Measurements from ENCODE around the gene LAMA2. TPM values are rescaled to one million over a fixed set of nuclear protein-coding genes. Genes with fewer than 3 reads are reported as not detected.

LAMA2 gene
- polyA plus RNA-seq, 3 donors: not detected

GRCh38 chr6:129340983-129341382 lies 458.0 kb downstream of the LAMA2 start:
- no peak for TF ChIP-seq CTCF (IDR thresholded peaks at IDR 0.05)
- H3K27me3 Mint-ChIP-seq (ENCODE audit: low read depth in 3 of 3): peaks cover 0 to 2% (median 0%) of the 10 kb centered on the region in 3 donors
- WGBS (ENCODE audit: insufficient coverage): no CpG with 5 or more reads among the region's 4 CpGs
- no peaks in the 10 kb centered on the region for H4K20me1 ChIP-seq (ENCODE audit: insufficient read depth, low read length)
- no peaks in the 10 kb centered on the region for H3K36me3 ChIP-seq (replicated peaks in 1 of 2; ENCODE audit: control insufficient read depth in 1 of 2, insufficient read depth in 2 of 2, low read length in 2 of 2)
- peaks cover 0 to 5% (median 0%) of the 10 kb centered on the region in 7 donors for H3K9me3 Mint-ChIP-seq
- no peak overlapping the region for H3K4me2 ChIP-seq (replicated peaks; ENCODE audit: extremely low read depth, low read length, poor library complexity, severe bottlenecking)
- no peaks in the 10 kb centered on the region for H3K36me3 Mint-ChIP-seq
- H2AFZ ChIP-seq (ENCODE audit: insufficient read depth, low read depth, low read length, poor library complexity, severe bottlenecking): no peak overlapping the region
- H3K4me3 Mint-ChIP-seq: no peak overlapping the region
- no peaks in the 10 kb centered on the region for H3K79me2 ChIP-seq (ENCODE audit: insufficient read depth, low read length)
- no peaks in the 10 kb centered on the region for H3K4me1 ChIP-seq (ENCODE audit: control insufficient read depth in 1 of 2, insufficient read depth in 2 of 2, low read length in 2 of 2)
- H3K9ac ChIP-seq (ENCODE audit: insufficient read depth, low read length, poor library complexity, severe bottlenecking): no peak overlapping the region
- no peak overlapping the region for H3K27ac Mint-ChIP-seq
- intact Hi-C loops (cut with micrococcal nuclease): no loop called here
- H3K9me3 ChIP-seq (replicated peaks in 1 of 2; ENCODE audit: control insufficient read depth in 1 of 2, insufficient read depth in 1 of 2, low read length in 2 of 2): no peaks in the 10 kb centered on the region
- H3K27me3 ChIP-seq (ENCODE audit: control insufficient read depth in 2 of 2, insufficient read depth in 2 of 2, low read length in 2 of 2): no peaks in the 10 kb centered on the region
- no peak overlapping the region for H3K4me3 ChIP-seq (replicated peaks in 1 of 3; ENCODE audit: low read depth in 2 of 3, low read length in 3 of 3)
- H3K27ac ChIP-seq (ENCODE audit: low read depth in 1 of 2, low read length in 2 of 2): no peak overlapping the region
- H3K4me1 Mint-ChIP-seq: no peaks in the 10 kb centered on the region
- no peak for DNase-seq

- no peaks in the 10 kb centered on the region for H3K4me1 Mint-ChIP-seq
- no peak overlapping the region for H3K27ac ChIP-seq (ENCODE audit: low read depth in 1 of 2, low read length in 2 of 2)
- H3K27ac Mint-ChIP-seq: no peak overlapping the region
- H3K4me2 ChIP-seq (replicated peaks; ENCODE audit: extremely low read depth, low read length, poor library complexity, severe bottlenecking): no peak overlapping the region
- H3K9me3 ChIP-seq (replicated peaks in 1 of 2; ENCODE audit: control insufficient read depth in 1 of 2, insufficient read depth in 1 of 2, low read length in 2 of 2): no peaks in the 10 kb centered on the region
- no peak for TF ChIP-seq CTCF (IDR thresholded peaks at IDR 0.05)
- no peaks in the 10 kb centered on the region for H4K20me1 ChIP-seq (ENCODE audit: insufficient read depth, low read length)
- no peak overlapping the region for H3K9ac ChIP-seq (ENCODE audit: insufficient read depth, low read length, poor library complexity, severe bottlenecking)
- no peaks in the 10 kb centered on the region for H3K4me1 ChIP-seq (ENCODE audit: control insufficient read depth in 1 of 2, insufficient read depth in 2 of 2, low read length in 2 of 2)
- intact Hi-C loops (cut with micrococcal nuclease): no loop called here
- peaks cover 0 to 5% (median 0%) of the 10 kb centered on the region in 7 donors for H3K9me3 Mint-ChIP-seq
- no peaks in the 10 kb centered on the region for H3K36me3 ChIP-seq (replicated peaks in 1 of 2; ENCODE audit: control insufficient read depth in 1 of 2, insufficient read depth in 2 of 2, low read length in 2 of 2)
- H3K36me3 Mint-ChIP-seq: no peaks in the 10 kb centered on the region
- no CpG with 5 or more reads among the region's 2 CpGs for WGBS (ENCODE audit: insufficient coverage)
- DNase-seq: no peak
- H3K4me3 Mint-ChIP-seq: no peak overlapping the region
- H3K79me2 ChIP-seq (ENCODE audit: insufficient read depth, low read length): no peaks in the 10 kb centered on the region
- no peak overlapping the region for H3K4me3 ChIP-seq (replicated peaks in 1 of 3; ENCODE audit: low read depth in 2 of 3, low read length in 3 of 3)
- peaks cover 0 to 3% (median 1%) of the 10 kb centered on the region in 3 donors for H3K27me3 Mint-ChIP-seq (ENCODE audit: low read depth in 3 of 3)
- no peaks in the 10 kb centered on the region for H3K27me3 ChIP-seq (ENCODE audit: control insufficient read depth in 2 of 2, insufficient read depth in 2 of 2, low read length in 2 of 2)
- no peak overlapping the region for H2AFZ ChIP-seq (ENCODE audit: insufficient read depth, low read depth, low read length, poor library complexity, severe bottlenecking)
Observed at GRCh38 chr6:129342243-129342642, 459.3 kb downstream of the LAMA2 start.
